Lower leg skin (tissue), 4 donors: ENCODE data around the gene SORCS1. TPM values are rescaled to one million over a fixed set of nuclear protein-coding genes. Genes with fewer than 3 reads are reported as not detected.

Experiments used
- DNase-seq, 2 donors: peaks; one replicate each; pipeline ENCODE4 v3.0.0-alpha.2; 2019; ENCODE audit warnings: low spot score in 2 of 2
- H3K4me3 ChIP-seq: fragments of 200-600 bp; sonication (generic); 2 replicates; pipeline ENCODE4 v1.5.1; 2017; ENCODE audit warnings: mild to moderate bottlenecking, low read depth; ENCODE audit not compliant: poor library complexity, severe bottlenecking
- CTCF ChIP-seq, 3 donors: fragments of 450-650 bp; IDR thresholded peaks; one replicate each; pipeline ENCODE4 v1.5.1; 2016; ENCODE audit warnings: antibody characterized with exemption in 3 of 3, mild to moderate bottlenecking in 3 of 3, moderate library complexity in 2 of 3
- POLR2A ChIP-seq, 2 donors: fragments of 450-650 bp; IDR thresholded peaks; one replicate each; pipeline ENCODE4 v1.6.1; 2016 to 2017; ENCODE audit warnings: antibody characterized with exemption in 2 of 2, mild to moderate bottlenecking in 1 of 2, moderate library complexity in 1 of 2
- WGBS, 2 donors: methylation state at CpG; one replicate each; pipeline ENCODE4 v1.1.5; 2018; 5-methylcytosine and 5-hydroxymethylcytosine counted together
- intact Hi-C: fragments of 100-400 bp; cut with DNase I; formaldehyde crosslinking; loops from one replicate; pipeline ENCODE4 v1.15.0; 2023; ENCODE audit warnings: low total_unique reads
- total RNA-seq, 4 donors: library from RNA; depleted of rRNA; stranded (reverse); fragments of >200 nt; gene quantifications; one replicate each; pipeline ENCODE4 v1.1.0, GENCODE V29; 2016

Gene SORCS1
- total RNA-seq, 4 donors from 2014 or later = 2.2 to 5.3 (median 2.9) TPM

- intact Hi-C loops = no loop called here
- no peak for DNase-seq
- WGBS, 2 donors = 47 to 59% methylated on average over 1 of the region's 1 CpG
- H3K4me3 ChIP-seq = no peak overlapping the region
- TF ChIP-seq CTCF (IDR thresholded peaks at IDR 0.05) (no peak), POLR2A (IDR thresholded peaks at IDR 0.05) (no peak)
These were observed 545.2 kb downstream of the SORCS1 start for GRCh38 chr10:106619346-106619745.

- intact Hi-C loops = no loop called here
- no peak for TF ChIP-seq POLR2A (IDR thresholded peaks at IDR 0.05)
- TF ChIP-seq CTCF (IDR thresholded peaks at IDR 0.05) = no peak
- DNase-seq = no peak
- no peak overlapping the region for H3K4me3 ChIP-seq
- WGBS, 2 donors = 40 to 44% methylated on average over 5 of the region's 5 CpGs
These were observed 545.9 kb downstream of the SORCS1 start for GRCh38 chr10:106618646-106619045.

GRCh38 chr10:106615081-106615480 is 549.4 kb downstream of the SORCS1 start:
- intact Hi-C loops = no loop called here
- no peak for TF ChIP-seq CTCF (IDR thresholded peaks at IDR 0.05)
- TF ChIP-seq POLR2A (IDR thresholded peaks at IDR 0.05) = no peak
- DNase-seq = no peak
- WGBS, 2 donors = 13 to 20% methylated on average over 3 of the region's 3 CpGs
- H3K4me3 ChIP-seq = no peak overlapping the region

GRCh38 chr10:106614293-106614692 is 550.2 kb downstream of the SORCS1 start:
- intact Hi-C loops = no loop called here
- WGBS, 2 donors = 64 to 69% methylated on average over 5 of the region's 5 CpGs
- no peak for DNase-seq
- TF ChIP-seq POLR2A (IDR thresholded peaks at IDR 0.05) (no peak), CTCF (IDR thresholded peaks at IDR 0.05) (no peak)
- H3K4me3 ChIP-seq = no peak overlapping the region

- no peak for DNase-seq
- intact Hi-C loops = no loop called here
- 88 to 94% methylated on average over 6 of the region's 6 CpGs for WGBS, 2 donors
- TF ChIP-seq POLR2A (IDR thresholded peaks at IDR 0.05) (no peak), CTCF (IDR thresholded peaks at IDR 0.05) (no peak)
- H3K4me3 ChIP-seq = no peak overlapping the region
These were observed 552.1 kb downstream of the SORCS1 start for GRCh38 chr10:106612381-106612780.

- H3K4me3 ChIP-seq = no peak overlapping the region
- intact Hi-C loops = no loop called here
- no peak for DNase-seq
- 59 to 60% methylated on average over 3 of the region's 3 CpGs for WGBS, 2 donors
- TF ChIP-seq POLR2A (IDR thresholded peaks at IDR 0.05) (no peak), CTCF (IDR thresholded peaks at IDR 0.05) (no peak)
These were observed 554.8 kb downstream of the SORCS1 start for GRCh38 chr10:106609470-106610266.
